Spleen (tissue), 11 donors: ENCODE measurements around the gene ACO2. TPM values are rescaled to one million over a fixed set of nuclear protein-coding genes. Genes with fewer than 3 reads are reported as not detected.
"Not testable (repeated sequence)": the region's sequence is repeated elsewhere in the genome, so short reads cannot be mapped to it uniquely, and the experiment has no call there.

Source experiments
- DNase-seq: peaks from one replicate; pipeline ENCODE4 v3.0.0-alpha.2; 2020
- H3K27ac ChIP-seq, 8 donors: fragments of 200-600 bp; sonication (generic) in 7 of 8; 1 replicate in 4 of 8; 2 replicates in 4 of 8; pipeline versions ENCODE4 v1.5.0 to v1.8.0; 2016 to 2021; ENCODE audit warnings: inconsistent platforms in 4 of 8, mild to moderate bottlenecking in 4 of 8, moderate library complexity in 1 of 8
- H3K27me3 ChIP-seq, 7 donors: fragments of 200-600 bp; sonication (generic) in 6 of 7; replicated peaks in 1 of 7; 1 replicate in 4 of 7; 2 replicates in 3 of 7; pipeline versions ENCODE4 v1.5.0 to v1.8.0; 2016 to 2021; ENCODE audit warnings: inconsistent platforms in 3 of 7, mild to moderate bottlenecking in 1 of 7
- H3K36me3 ChIP-seq, 6 donors: fragments of 200-600 bp; sonication (generic) in 5 of 6; 1 replicate in 4 of 6; 2 replicates in 2 of 6; pipeline versions ENCODE4 v1.5.0 to v1.8.0; 2016 to 2021; ENCODE audit warnings: inconsistent platforms in 2 of 6
- H3K4me1 ChIP-seq, 6 donors: fragments of 200-600 bp; sonication (generic) in 5 of 6; 1 replicate in 3 of 6; 2 replicates in 3 of 6; pipeline versions ENCODE4 v1.5.0 to v1.8.0; 2016 to 2021; ENCODE audit warnings: inconsistent platforms in 3 of 6
- H3K4me3 ChIP-seq, 8 donors: fragments of 200-600 bp; sonication (generic) in 7 of 8; 1 replicate in 4 of 8; 2 replicates in 4 of 8; pipeline versions ENCODE4 v1.5.0 to v1.8.0; 2016 to 2021; ENCODE audit warnings: inconsistent platforms in 4 of 8, mild to moderate bottlenecking in 4 of 8, moderate library complexity in 2 of 8
- H3K9me3 ChIP-seq, 8 donors: fragments of 200-600 bp; sonication (generic) in 7 of 8; 1 replicate in 4 of 8; 2 replicates in 4 of 8; pipeline versions ENCODE4 v1.5.0 to v1.8.0; 2016 to 2021; ENCODE audit warnings: inconsistent platforms in 4 of 8
- POLR2A ChIP-seq, 3 donors: fragments of 450-650 bp; IDR thresholded peaks; one replicate each; pipeline ENCODE4 v1.5.1; 2017; ENCODE audit warnings: antibody characterized with exemption in 3 of 3, mild to moderate bottlenecking in 1 of 3
- POLR2AphosphoS5 ChIP-seq, 3 donors: sonication (generic); formaldehyde crosslinking; IDR thresholded peaks; one replicate each; pipeline ENCODE4 v1.5.1; 2017; ENCODE audit warnings: antibody characterized with exemption in 3 of 3
- WGBS, 5 donors: extraction: QIAGEN DNeasy Blood & Tissue Kit in 3 of 5; methylation state at CpG; one replicate each; pipeline versions ENCODE4 v1.1.5 to v1.1.7; 2013 to 2018; 5-methylcytosine and 5-hydroxymethylcytosine counted together
- intact Hi-C: fragments of 100-400 bp; cut with DNase I; formaldehyde crosslinking; loops from one replicate; pipeline ENCODE4 v1.15.0; 2023; ENCODE audit warnings: low total_unique reads
- polyA plus RNA-seq, 3 donors: library from polyadenylated mRNA; stranded (reverse); fragments of 200-250 nt; gene quantifications; one replicate each; pipeline ENCODE4 v1.2.1, GENCODE V29; 2013
- total RNA-seq, 7 donors: library from RNA; depleted of rRNA in 3 of 7; stranded (reverse); fragments of >200 nt in 3 of 7; fragmentation: NEBNext Ultra II Directional in 4 of 7; extraction: Animal tissue kit (Norgen Biotek cat#: 25700) in 4 of 7; gene quantifications; one replicate each; pipeline versions ENCODE4 v1.1.0 to v1.2.1, GENCODE V29; 2016 to 2021
- TF ChIP-seq, protein P1 (sequence below), 11 experiments: fragments of 200-600 bp in 7 of 11; fragments of 450-650 bp in 4 of 11; sonication (generic) in 4 of 11; IDR thresholded peaks in 8 of 11; conservative IDR thresholded peaks in 3 of 11; 1 replicate in 7 of 11; 2 replicates in 4 of 11; pipeline versions ENCODE4 v1.4.0 to v1.8.0; 2016 to 2021; ENCODE audit warnings: antibody characterized with exemption in 11 of 11, inconsistent platforms in 4 of 11, mild to moderate bottlenecking in 1 of 11
- donor health status: healthy with polysubstance abuse.
- donor health status: DM: no; HTN: no; CAD: no; lungs with moderate emphysema.
- donor health status: DM: no; HTN: no; CAD: no.
- donor health status: Bipolar disorder and iron deficiency.
- donor health status: healthy.
- donor health status: DM: no; HTN: no; CAD: no.
- donor health status: DM: yes; HTN: yes; CAD: no.

Gene ACO2
- total and polyA plus RNA-seq, 10 donors: 21.4 to 82.0 (median 67.2) TPM

DNA sequence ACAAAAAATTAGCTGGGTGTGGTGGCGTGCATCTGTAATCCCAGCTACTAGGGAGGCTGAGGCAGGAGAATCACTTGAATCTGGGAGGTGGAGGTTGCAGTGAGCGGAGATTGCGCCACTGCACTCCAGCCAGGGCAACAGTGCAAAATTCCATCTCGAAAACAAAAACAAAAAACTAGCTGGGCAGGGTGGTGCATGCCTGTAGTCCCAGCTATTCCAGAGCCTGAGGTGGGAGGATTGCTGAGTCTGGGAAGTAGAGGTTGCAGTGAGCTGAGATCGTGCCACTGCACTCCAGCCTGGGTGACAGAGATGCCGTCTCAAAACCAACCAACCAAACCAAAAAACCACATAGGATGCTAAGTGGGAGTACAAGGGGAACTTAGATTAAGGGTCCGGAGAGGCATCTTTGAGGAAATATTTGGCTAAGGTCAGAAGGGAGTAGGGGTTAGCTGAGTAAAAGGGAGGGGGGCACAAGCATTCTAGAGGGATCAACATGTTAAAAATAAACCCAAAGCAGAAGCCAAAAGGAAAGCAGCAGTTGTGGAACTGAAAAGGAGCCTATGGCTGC lies 10.7 kb upstream of the ACO2 start:
- H3K36me3 ChIP-seq: peaks cover 4 to 72% (median 52%) of the 10 kb centered on the region in 6 donors
- no peak for TF ChIP-seq POLR2AphosphoS5 (IDR thresholded peaks at IDR 0.05)
- no peak for TF ChIP-seq POLR2A (IDR thresholded peaks at IDR 0.05)
- TF ChIP-seq, protein P1, sequence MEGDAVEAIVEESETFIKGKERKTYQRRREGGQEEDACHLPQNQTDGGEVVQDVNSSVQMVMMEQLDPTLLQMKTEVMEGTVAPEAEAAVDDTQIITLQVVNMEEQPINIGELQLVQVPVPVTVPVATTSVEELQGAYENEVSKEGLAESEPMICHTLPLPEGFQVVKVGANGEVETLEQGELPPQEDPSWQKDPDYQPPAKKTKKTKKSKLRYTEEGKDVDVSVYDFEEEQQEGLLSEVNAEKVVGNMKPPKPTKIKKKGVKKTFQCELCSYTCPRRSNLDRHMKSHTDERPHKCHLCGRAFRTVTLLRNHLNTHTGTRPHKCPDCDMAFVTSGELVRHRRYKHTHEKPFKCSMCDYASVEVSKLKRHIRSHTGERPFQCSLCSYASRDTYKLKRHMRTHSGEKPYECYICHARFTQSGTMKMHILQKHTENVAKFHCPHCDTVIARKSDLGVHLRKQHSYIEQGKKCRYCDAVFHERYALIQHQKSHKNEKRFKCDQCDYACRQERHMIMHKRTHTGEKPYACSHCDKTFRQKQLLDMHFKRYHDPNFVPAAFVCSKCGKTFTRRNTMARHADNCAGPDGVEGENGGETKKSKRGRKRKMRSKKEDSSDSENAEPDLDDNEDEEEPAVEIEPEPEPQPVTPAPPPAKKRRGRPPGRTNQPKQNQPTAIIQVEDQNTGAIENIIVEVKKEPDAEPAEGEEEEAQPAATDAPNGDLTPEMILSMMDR (IDR thresholded peaks at IDR 0.05 in 8 of 11, conservative IDR thresholded peaks at IDR 0.05 in 3 of 11): no peak
- no peaks in the 10 kb centered on the region for H3K27me3 ChIP-seq
- intact Hi-C loops: no loop called here
- peak; percentile 6 for DNase-seq
- H3K9me3 ChIP-seq: no peaks in the 10 kb centered on the region
- 64 to 70% (median 65%) methylated on average over 7 of the region's 7 CpGs for whole genome bisulfite sequencing, 5 donors
- H3K27ac ChIP-seq: no peak overlapping the region
- H3K4me3 ChIP-seq: no peak overlapping the region
- peaks cover 0 to 12% (median 4%) of the 10 kb centered on the region in 6 donors for H3K4me1 ChIP-seq

DNA sequence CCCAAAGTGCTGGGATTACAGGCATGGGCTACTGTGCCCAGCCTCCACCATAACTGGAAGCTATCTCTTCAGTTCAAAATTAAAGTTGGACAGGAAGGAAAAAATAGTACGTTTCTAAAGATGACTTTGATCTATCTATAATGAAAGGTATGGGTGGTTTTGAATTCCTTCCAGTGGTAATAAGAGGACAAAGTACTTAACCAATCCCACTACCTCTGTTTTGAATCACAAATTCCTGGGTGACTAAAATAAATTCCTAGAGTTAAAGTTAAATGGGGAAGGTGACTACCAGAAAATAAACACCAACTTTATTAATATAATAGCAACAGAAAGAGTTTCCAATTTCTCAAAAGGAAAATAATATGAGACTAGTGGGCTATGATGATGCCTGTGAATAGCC lies 9.5 kb upstream of the ACO2 start:
- no peaks in the 10 kb centered on the region for H3K9me3 ChIP-seq

DNA sequence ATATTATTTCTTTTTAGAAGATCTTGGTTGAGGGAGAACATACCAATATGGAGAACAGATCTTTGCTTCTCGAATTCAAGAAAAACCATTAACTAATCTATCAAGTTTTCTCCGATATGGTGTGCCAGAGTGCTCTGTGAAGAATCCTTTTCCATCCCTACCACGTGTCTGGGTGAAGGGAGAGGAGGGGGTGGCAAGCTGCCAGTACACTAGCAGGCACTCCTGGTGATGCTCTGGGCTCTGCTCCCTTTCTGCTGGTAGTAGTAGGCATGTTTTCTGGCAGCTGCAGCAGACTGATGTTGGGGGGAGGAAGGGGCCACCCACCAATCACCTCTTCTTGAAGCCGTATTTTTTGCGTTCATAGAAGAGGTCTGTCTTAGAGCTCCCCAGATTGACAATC lies 8.8 kb upstream of the ACO2 start:
- Histone ChIP-seq H3K36me3 (peaks cover 8 to 90% (median 69%) of the 10 kb centered on the region in 6 donors), H3K4me1 (peaks cover 0 to 26% (median 4%) of the 10 kb centered on the region in 6 donors), H3K27ac (peak overlapping the region in 2 of 8 donors; percentile 2 to 16)
- 82 to 93% (median 87%) methylated on average over 5 of the region's 5 CpGs for WGBS, 5 donors
- H3K4me3 ChIP-seq, H3K9me3 ChIP-seq, H3K27me3 ChIP-seq, intact Hi-C loops: not testable (repeated sequence)
- DNase-seq: peak; percentile 15

More for the DNA sequence above, 9.5 kb upstream of the ACO2 start:
- TF ChIP-seq POLR2AphosphoS5 (IDR thresholded peaks at IDR 0.05) (no peak), POLR2A (IDR thresholded peaks at IDR 0.05) (no peak)
- TF ChIP-seq, protein P1 (IDR thresholded peaks at IDR 0.05 in 8 of 11, conservative IDR thresholded peaks at IDR 0.05 in 3 of 11): no peak
- H3K4me3 ChIP-seq: no peak overlapping the region
- intact Hi-C loops: no loop called here
- H3K27ac ChIP-seq: no peak overlapping the region
- H3K4me1 ChIP-seq: peaks cover 0 to 19% (median 4%) of the 10 kb centered on the region in 6 donors
- DNase-seq: no peak
- WGBS, 5 donors: 58 to 77% (median 64%) methylated on average over 1 of the region's 1 CpG
- peaks cover 4 to 84% (median 63%) of the 10 kb centered on the region in 6 donors for H3K36me3 ChIP-seq
- no peaks in the 10 kb centered on the region for H3K27me3 ChIP-seq

DNA sequence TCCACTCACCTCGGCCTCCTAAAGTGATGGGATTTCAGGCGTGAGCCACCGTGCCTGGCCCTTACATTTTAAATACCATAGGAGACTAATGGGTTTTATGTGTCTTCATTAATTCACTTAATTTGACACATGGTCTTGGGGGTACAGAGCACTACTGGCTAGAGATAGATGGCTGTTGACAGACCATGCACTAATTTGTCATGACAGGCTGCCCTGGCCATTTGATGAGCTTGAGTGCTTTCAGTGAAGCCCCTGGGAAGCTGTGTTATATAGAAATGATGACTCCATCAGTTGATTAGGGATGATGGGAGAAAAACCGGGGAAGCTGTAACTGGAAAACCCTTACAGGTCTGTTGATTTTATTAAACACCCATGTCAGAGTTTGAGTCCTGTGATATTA lies 7.0 kb upstream of the ACO2 start:
- TF ChIP-seq, protein P1 (IDR thresholded peaks at IDR 0.05 in 8 of 11, conservative IDR thresholded peaks at IDR 0.05 in 3 of 11): no peak
- TF ChIP-seq POLR2A (IDR thresholded peaks at IDR 0.05): no peak
- TF ChIP-seq POLR2AphosphoS5 (IDR thresholded peaks at IDR 0.05): no peak
- H3K9me3 ChIP-seq: no peaks in the 10 kb centered on the region
- no peak overlapping the region for H3K4me3 ChIP-seq
- intact Hi-C loops: no loop called here
- H3K27me3 ChIP-seq: no peaks in the 10 kb centered on the region
- H3K36me3 ChIP-seq: peaks cover 8 to 100% (median 87%) of the 10 kb centered on the region in 6 donors
- H3K27ac ChIP-seq: no peak overlapping the region
- H3K4me1 ChIP-seq: peaks cover 0 to 43% (median 16%) of the 10 kb centered on the region in 6 donors
- 85 to 96% (median 95%) methylated on average over 4 of the region's 4 CpGs for WGBS, 5 donors
- no peak for DNase-seq
